EL (cell line): ENCODE results near the gene PPAN.
A peak's percentile ranks its signal among the peaks of the same experiment; 100 is the strongest.

Source experiments
- DNase-seq: peaks from one replicate; pipeline ENCODE4 v3.0.0-alpha.2; 2016

Gene PPAN

DNA sequence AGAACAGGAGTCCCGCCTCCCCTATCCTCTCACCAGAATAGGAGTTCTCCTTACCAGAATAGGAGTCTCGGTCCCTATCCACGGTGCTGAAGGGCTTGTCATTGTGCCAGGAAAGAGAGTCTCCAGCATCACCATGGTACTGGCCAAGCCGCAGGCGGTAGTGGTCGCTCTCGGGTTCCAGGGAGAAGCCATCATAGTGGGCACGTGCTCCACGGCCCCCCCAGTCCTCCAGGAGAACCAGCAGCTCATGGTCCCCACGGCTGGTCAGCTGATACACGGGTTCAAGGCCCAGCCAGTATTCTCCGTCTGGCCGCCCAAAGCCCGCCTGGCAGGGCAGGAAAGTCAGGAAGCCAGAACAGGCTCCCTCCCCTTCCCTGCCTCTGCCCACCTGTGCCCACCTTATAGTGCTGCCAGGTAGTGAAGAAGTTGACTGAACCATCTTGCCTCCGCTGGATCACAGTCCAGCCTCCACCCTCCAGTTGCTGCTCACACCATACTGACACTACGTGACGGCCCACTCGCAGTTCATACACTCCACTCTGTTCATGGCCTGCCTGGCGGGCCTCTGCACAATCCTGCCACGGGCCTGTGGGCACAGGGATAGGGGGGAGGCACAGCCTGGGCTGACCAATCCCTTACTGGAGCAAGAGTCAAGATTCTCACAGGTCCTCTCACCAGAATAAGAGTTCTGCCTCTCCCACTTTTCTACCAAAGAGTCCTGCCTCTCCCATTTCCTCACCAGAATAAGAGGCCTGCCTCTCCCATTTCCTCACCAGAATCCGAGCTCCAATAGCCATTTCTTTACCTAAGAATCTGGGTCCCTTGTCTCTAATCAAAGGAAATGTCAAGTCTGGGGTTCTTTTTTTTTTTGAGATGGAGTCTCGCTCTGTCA lies 12.6 kb upstream of the PPAN start:
- no peak for DNase-seq

DNA sequence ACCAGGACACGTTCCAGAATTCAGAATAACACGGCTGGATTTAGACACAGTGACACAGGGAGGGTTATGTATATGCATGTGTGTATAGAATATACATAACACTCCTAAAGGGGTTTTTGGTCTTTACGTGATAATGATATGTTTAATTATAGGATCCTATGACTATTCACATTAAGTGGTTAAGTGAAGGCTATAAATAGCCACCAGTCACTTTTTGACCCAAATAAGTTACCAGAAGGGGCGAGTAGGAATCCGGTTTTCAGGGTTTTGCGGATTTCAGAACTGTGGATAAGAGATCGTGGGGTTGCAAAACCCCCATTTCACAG lies 10.6 kb upstream of the PPAN start:
- DNase-seq, result no peak

DNA sequence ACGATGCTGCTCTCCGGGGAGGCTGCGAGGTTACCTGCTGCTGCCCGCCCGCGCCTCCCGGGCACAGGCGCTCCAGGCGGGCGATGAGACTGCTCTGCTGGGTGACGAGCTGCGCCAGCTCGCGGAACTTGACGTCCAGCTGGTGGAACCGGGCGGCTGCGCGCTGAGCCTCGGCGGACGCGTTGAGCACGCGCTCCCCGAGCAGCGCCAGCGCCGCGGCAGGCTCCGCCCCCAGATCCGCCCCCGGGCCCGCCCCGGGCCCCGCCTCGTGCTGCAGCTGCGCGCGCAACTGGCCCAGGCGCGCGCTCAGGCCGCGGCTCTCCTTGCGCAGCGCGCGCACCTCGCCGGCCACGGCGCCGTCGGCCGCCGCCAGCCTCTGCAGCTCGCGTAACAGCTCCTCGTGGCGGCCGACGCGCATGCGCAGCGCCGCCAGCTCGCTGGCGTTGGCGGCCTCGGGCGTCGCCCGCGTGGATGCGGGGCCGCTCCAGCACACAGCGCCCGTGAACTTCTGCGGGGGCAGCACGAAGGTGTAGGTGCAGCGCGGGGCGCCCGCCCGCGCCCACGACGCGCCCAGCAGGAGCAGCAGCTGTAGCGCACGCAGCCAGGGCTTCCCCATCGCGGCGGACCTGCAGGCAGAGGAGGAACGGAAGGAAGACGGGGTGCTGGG lies 10.1 kb upstream of the PPAN start:
- peak; percentile 91 for DNase-seq

- DNase-seq, result no peak
Measured at GRCh38 chr19:10096615-10096963, 9.6 kb upstream of the PPAN start.

GRCh38 chr19:10100163-10100785 lies 5.9 kb upstream of the PPAN start:
- DNase-seq, result no peak

DNA sequence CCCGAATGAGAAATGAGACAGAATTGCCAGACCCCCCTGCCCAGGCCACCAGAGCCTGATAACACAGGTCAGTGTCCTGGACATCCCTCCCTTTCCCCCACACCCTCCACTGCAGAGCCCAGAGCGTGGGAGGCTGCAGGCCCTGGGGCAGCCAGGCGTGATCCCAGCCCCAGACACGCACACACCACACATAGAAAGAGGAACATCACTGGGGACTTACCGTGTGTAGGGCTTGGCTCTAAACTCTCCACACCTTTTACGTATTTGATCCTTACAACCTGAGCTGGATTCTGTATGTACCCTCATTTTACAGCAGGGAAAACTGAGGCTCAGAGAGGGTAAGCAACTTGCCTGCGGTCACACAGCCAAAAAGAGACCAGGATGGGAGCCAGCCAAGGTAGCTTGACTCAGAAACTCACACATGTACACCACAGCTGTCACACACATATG lies 3.4 kb upstream of the PPAN start:
- no peak for DNase-seq

GRCh38 chr19:10104130-10104513 lies 2.0 kb upstream of the PPAN start:
- DNase-seq, result no peak

- DNase-seq, result no peak
Measured at GRCh38 chr19:10104665-10105508, 1.3 kb upstream of the PPAN start.

GRCh38 chr19:10105509-10106099 lies 558 bp upstream of the PPAN start:
- DNase-seq, result no peak

GRCh38 chr19:10107254-10107653 lies 1.1 kb downstream of the PPAN start:
- no peak for DNase-seq

DNA sequence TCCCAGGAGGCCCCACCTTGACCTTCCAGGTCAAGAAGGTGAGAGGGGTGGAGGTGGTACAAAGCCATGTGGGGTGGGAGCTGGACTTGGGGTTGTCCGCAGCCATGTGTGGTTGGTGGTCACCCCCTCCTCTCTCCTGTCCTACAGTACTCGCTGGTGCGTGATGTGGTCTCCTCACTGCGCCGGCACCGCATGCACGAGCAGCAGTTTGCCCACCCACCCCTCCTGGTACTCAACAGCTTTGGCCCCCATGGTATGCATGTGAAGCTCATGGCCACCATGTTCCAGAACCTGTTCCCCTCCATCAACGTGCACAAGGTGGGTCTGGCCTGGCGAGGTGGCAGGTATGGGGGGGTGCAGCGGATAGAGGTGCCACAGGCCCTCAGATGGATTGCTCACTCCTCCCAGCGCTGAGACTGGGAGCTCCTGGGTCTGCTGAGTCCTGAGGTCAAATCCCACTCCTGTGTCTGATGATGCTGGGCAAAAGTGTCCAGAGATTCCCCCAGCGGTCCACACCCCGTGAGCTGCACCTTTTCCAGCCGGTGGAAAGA lies 1.7 kb downstream of the PPAN start:
- no peak for DNase-seq

- DNase-seq, result no peak
Measured at GRCh38 chr19:10109528-10109927, 3.4 kb downstream of the PPAN start.

GRCh38 chr19:10110076-10110971 lies 4.2 kb downstream of the PPAN start:
- no peak for DNase-seq

DNA sequence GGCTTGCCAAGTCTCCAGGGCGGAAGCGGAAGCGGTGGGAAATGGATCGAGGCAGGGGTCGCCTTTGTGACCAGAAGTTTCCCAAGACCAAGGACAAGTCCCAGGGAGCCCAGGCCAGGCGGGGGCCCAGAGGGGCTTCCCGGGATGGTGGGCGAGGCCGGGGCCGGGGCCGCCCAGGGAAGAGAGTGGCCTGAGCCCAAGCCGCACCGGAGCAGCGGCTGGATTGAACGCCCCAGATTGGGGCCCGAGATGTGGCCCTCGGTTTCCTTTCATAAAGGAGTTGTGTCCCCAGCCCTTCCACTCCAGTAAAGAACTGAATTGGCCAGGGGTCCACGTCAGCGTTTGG lies 4.8 kb downstream of the PPAN start:
- no peak for DNase-seq

DNA sequence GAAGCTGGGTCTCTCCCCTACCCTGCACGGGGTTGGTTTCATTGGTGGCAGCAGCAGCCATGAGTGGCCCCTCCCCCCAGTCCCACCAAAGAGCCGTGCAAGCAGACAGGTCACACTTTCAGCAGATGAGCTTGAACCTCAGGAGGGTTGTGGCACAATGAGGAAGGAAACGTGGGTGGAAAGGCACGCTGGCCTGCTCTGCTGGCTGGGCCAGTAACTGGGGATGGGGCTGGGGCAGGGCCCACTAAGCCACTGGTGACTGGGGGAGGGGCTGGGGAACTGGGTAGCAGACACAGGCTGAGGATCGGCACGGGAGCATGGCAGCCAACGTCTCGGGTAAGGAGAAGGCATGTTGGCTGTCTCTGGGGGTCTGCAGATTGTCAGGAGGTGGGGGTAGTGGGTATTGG lies 5.2 kb downstream of the PPAN start, which contains the start of gene P2RY11:
Gene P2RY11 (plus strand): TSS at position 289 of the 407 bp plus-strand sequence. CDS start 29 bp downstream, at position 318.
- DNase-seq, result no peak

GRCh38 chr19:10112037-10112761 lies 6.0 kb downstream of the PPAN start:
- peak; percentile 63 for DNase-seq

GRCh38 chr19:10112895-10113591 lies 6.9 kb downstream of the PPAN start:
- DNase-seq, result peak; percentile 42

DNA sequence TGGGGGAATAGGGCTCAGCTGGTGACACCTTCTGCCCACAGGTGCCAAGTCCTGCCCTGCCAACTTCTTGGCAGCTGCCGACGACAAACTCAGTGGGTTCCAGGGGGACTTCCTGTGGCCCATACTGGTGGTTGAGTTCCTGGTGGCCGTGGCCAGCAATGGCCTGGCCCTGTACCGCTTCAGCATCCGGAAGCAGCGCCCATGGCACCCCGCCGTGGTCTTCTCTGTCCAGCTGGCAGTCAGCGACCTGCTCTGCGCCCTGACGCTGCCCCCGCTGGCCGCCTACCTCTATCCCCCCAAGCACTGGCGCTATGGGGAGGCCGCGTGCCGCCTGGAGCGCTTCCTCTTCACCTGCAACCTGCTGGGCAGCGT lies 7.4 kb downstream of the PPAN start:
- no peak for DNase-seq

- no peak for DNase-seq
Measured at GRCh38 chr19:10113964-10114650, 7.9 kb downstream of the PPAN start.
